Omental fat pad (tissue), 4 donors: ENCODE data around the gene CD101. TPM values are rescaled to one million over a fixed set of nuclear protein-coding genes. Genes with fewer than 3 reads are reported as not detected.

Experiments
- ATAC-seq: fragments of 150-250 bp; one replicate; pipeline ENCODE4 v1.9.1; 2016; ENCODE audit warnings: mild to moderate bottlenecking, moderate library complexity; ENCODE audit not compliant: low FRiP score
- DNase-seq: peaks from one replicate; pipeline ENCODE4 v3.0.0-alpha.2; 2019; ENCODE audit warnings: low spot score
- CTCF ChIP-seq, 3 donors: fragments of 450-650 bp; IDR thresholded peaks; one replicate each; pipeline ENCODE4 v1.5.1; 2016 to 2017; ENCODE audit warnings: antibody characterized with exemption in 3 of 3, mild to moderate bottlenecking in 3 of 3, moderate library complexity in 2 of 3
- total RNA-seq, 4 donors: library from RNA; depleted of rRNA; stranded (reverse); fragments of >200 nt; gene quantifications; one replicate each; pipeline ENCODE4 v1.1.0, GENCODE V29; 2016

CD101 gene
- total RNA-seq, 4 donors from 2014 or later = 0.47 to 2.0 (median 1.8) TPM

GRCh38 chr1:116999596-116999995 lies 2.0 kb upstream of the CD101 start:
- ATAC-seq = no peak
- no peak for TF ChIP-seq CTCF (IDR thresholded peaks at IDR 0.05)
- DNase-seq = no peak

- DNase-seq = no peak
- ATAC-seq = no peak
- TF ChIP-seq CTCF (IDR thresholded peaks at IDR 0.05) = no peak
Measured at GRCh38 chr1:117000142-117000541, 1.4 kb upstream of the CD101 start.

GRCh38 chr1:117003223-117003875 lies 1.8 kb downstream of the CD101 start:
- no peak for DNase-seq
- ATAC-seq = no peak
- TF ChIP-seq CTCF (IDR thresholded peaks at IDR 0.05) = no peak

- TF ChIP-seq CTCF (IDR thresholded peaks at IDR 0.05) = no peak
- ATAC-seq = no peak
- no peak for DNase-seq
Measured at GRCh38 chr1:117007719-117008013, 6.1 kb downstream of the CD101 start.

GRCh38 chr1:117008656-117009055 lies 7.1 kb downstream of the CD101 start:
- no peak for DNase-seq
- TF ChIP-seq CTCF (IDR thresholded peaks at IDR 0.05) = no peak
- ATAC-seq = no peak

- no peak for TF ChIP-seq CTCF (IDR thresholded peaks at IDR 0.05)
- ATAC-seq (no peak), DNase-seq (no peak)
Measured at GRCh38 chr1:117009132-117009531, 7.6 kb downstream of the CD101 start.

- ATAC-seq (no peak), DNase-seq (no peak)
Measured at GRCh38 chr1:117010310-117010969, 8.9 kb downstream of the CD101 start.

More at GRCh38 chr1:117010310-117010969, 8.9 kb downstream of the CD101 start:
- TF ChIP-seq CTCF (IDR thresholded peaks at IDR 0.05) = no peak
